GM18517 (cell line): ENCODE measurements around the gene ELAPOR2.
"Not testable (repeated sequence)": the region's sequence is repeated elsewhere in the genome, so short reads cannot be mapped to it uniquely, and the experiment has no call there.

Source experiments
- ATAC-seq: cut with Tn5 transposase; IDR thresholded peaks from one replicate; pipeline ENCODE4 v1.9.1; 2021; ENCODE audit warnings: mild to moderate bottlenecking, moderate library complexity; ENCODE audit not compliant: unreplicated experiment

The ELAPOR2 gene

DNA sequence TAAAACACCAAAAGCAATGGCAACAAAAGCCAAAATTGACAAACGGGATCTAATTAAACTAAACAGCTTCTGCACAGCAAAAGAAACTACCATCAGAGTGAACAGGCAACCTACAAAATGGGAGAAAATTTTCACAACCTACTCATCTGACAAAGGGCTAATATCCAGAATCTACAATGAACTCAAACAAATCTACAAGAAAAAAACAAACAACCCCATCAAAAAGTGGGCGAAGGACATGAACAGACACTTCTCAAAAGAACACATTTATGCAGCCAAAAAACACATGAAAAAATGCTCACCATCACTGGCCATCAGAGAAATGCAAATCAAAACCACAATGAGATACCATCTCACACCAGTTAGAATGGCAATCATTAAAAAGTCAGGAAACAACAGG, 14.7 kb downstream of the ELAPOR2 start:
- not testable (repeated sequence) for ATAC-seq

DNA sequence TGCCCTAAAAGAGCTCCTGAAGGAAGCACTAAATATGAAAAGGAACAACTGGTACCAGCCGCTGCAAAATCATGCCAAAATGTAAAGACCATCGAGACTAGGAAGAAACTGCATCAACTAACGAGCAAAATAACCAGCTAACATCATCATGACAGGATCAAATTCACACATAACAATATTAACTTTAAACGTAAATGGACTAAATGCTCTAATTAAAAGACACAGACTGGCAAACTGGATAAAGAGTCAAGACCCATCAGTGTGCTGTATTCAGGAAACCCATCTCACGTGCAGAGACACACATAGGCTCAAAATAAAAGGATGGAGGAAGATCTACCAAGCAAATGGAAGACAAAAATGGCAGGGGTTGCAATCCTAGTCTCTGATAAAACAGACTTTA, 17.9 kb downstream of the ELAPOR2 start:
- not testable (repeated sequence) for ATAC-seq

DNA sequence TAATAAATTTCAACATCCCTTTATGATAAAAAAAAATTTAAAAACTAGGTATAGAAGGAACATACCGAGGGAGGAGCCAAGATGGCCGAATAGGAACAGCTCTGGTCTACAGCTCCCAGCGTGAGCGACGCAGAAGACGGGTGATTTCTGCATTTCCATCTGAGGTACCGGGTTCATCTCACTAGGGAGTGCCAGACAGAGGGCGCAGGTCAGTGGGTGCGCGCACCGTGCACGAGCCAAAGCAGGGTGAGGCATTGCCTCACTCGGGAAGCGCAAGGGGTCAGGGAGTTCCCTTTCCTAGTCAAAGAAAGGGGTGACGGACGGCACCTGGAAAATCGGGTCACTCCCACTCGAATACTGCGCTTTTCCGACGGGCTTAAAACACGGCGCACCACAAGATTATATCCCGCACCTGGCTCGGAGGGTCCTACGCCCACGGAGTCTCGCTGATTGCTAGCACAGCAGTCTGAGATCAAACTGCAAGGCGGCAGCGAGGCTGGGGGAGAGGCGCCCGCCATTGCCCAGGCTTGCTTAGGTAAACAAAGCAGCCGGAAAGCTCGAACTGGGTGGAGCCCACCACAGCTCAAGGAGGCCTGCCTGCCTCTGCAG, 19.7 kb downstream of the ELAPOR2 start:
- ATAC-seq = peak; percentile 75

DNA sequence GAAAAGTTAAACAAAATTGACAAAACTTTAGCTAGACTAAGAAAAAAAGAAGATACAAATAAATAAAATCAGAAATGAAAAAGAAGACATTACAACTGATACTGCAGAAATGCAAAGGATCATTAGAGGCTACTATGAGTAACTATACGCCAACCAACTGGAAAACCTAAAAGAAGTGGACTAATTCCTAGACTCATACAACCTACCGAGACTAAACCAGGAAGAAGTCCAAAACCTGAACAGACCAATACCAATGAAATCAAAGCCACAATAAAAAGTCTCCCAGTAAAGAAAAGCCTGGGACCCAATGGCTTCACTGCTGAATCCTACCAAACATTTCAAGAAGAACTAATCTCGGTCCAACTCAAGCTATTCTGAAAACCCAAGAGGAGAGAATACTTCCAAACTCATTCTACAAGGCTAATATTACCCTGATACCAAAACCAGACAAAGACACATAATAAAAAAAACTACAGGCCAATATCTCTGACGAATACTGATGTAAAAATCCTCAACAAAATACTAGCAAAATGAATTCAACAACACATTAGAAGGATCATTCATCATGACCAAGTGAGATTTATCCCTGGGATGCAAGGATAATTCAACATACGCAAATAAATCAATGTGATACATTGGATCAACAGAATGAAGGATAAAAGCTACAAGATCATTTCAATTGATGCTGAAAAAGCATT, 20.3 kb downstream of the ELAPOR2 start:
- ATAC-seq = peak; percentile 75

DNA sequence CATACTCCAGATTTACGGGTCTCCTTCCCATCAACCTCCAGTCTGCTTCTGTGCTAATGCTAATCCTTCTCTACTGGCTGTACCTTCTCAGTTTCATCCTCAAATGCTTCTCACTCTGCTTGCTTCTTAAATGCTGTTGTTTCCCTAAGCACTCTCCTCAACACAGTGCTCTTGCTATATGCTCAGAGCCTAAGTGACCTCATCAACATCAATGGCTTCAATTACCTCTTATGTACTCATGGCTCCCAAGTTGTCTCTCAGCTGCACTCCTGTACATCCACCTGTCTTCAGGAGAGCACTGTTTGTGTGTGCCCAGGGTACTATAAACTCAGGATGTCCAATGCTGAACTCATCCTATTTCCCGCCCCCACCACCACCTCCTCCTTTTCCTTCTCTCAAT, 22.5 kb downstream of the ELAPOR2 start:
- no peak for ATAC-seq

DNA sequence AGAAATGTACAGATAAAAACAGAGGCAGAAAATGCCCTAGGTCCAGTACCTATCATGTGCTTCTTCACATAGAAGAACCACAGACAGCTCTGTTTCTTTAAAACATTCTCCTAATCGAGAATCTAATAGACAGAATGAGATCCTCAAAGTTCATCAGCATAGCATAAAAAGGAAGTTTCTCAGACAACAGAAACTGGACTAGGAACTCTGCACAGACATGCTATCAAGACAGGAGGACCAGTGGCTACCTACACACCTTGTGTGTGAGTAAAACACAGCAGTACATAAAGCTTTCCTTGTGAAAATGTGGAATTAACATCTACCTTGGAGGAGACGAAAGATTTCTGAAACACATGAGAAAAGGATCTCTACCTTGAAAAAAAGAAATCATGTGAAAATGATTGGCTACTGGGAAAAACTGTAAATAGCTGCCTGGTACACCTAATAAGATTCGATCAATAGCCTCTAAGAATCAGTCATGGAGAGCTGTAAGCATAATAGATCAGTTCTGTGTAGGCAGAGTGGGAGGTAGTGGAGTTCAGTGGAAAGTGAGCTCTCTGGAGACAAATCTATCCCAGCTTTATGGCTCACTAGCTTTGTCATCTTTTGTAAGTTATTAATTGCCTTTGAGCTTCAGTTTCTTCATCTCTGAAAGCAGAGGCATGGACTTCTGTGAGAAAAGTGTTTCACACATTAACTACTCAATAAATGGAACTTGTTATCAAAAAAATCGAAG, 26.7 kb downstream of the ELAPOR2 start:
- ATAC-seq = no peak

DNA sequence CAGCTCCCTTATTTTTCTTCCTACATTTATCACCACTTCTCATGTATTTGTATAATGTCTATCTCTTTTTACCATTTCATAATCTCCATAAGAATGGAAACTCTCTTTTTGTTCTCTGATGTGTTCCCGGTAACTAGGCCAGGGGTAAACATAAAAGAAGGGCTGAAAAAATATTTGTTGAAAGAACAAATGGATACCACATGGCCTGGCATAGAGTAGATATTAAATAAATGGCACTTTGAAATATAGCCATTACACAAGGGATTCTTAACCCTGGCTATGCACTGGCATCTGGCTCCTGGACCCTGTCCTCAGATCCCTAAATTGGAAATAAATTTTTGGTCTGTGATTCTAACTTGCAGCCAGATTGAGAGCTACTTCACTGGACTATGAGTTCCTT, 30.4 kb downstream of the ELAPOR2 start:
- ATAC-seq = no peak

DNA sequence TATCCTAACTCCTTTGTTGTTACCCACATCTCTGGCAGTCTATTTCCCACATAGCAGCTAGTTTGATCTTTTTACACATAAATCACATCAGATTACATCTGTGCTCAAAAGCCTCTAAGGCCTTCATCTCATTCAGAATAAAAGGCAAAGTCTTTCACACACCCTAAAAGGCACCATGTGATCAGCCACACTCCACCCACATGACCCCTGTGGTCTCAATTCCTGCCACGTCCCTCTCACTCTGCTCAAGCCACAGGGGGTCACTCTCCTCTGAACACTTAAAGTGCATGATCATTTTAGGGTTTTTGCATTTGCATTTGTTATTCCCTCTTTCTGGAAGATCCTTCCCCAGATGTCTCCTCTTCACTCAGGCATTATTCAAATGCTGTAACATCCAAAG, 30.8 kb downstream of the ELAPOR2 start:
- ATAC-seq = no peak

DNA sequence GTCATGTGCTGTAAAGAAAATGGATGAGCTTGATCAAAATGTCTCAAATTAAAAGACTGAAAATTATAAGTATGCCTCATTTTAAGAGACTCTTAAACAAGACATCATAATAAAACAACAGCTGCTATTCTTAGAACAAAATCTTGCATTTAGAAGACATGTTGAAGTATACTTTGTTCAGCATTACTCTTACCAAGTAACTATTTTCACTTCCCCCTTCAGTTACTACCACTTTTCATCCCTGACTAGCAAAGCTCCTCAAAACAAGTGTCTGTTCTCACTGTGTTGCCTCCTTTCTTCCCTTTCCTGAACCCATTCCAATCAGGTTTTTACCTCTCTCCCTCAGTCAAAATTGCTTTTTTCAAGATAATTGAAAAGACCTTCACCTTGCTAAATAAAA, 31.6 kb downstream of the ELAPOR2 start:
- ATAC-seq = peak; percentile 92

DNA sequence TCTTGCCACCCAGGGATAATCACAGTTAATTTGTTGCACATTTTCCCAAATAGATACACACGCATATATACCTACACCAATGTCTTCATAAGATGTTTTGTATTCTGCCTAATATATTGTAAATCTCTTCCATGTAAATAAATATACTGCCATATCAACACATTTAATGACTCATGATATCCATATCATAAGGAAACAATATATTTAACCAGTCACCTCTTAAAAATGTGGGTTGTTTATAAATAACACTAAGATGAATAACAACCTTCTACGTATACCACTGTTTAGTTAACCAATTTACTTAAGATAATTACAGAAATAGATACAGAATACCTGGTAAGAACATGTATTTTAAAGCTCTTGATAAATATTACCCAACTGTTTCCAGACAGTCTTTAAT, 38.2 kb downstream of the ELAPOR2 start:
- ATAC-seq = no peak

DNA sequence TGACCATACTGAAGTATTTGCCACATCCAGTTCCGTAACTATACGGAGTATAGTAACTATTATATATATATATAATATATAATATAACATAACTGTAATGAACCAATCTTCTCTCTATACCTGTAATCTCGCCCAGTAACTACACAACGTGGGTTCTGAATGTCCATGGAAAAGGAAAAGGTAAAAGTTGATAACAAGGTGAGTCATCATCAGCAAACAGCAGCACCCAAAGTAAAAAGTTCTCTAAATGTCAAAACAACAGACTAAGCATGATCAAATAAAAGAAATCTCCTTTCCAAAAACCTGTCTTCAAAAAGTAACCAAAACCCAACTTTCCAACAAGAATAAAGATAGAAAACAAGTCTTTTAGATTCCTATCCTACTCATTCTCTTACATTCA, 42.8 kb downstream of the ELAPOR2 start:
- no peak for ATAC-seq

DNA sequence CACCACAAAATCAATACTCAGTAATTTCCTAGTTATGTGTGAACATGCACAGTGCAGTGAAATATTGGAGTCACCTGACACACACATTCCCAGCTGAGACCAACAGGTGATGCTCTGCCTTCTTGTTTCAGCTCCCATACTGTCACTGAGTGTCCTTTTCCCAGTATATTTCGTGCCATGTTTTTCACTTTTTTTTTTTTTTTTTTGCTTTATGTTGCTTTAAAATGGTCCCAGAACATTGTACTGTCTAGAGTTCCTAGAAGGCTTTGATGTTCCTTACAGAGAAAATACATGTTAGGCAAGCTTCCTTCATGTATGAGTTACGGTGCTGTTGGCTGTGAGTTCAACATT, 45.6 kb downstream of the ELAPOR2 start:
- ATAC-seq = no peak

DNA sequence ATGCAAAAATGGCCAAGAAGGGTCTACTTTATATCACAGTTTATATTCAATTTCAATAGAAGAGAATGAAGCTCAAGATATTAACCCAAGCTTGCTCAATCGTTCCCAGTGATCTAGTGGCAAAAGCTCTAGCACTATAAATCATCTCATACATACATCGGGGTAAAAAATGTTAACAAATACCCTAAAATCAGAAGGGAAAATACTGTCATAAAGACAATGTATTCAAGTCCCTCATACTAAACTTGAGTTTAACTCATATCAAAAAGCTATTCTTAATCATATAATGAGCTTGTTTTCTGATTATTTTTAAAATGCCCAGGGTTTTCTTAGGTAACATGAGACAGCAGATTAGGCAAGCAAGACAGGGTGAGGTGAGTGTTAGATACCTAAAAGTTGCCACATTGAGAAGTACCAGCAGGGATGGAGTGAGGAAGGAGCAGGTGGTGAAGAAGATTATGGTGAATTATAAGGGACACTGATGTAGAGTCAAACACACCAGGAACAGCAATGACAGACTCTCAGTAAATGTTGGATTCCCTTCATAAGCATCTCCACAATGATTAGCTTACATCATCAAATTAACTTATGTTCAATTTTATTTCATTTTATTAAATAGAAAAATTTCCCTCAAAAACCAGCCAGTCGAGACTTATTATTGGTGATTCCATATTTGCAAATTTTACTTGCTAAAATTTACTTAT, 46.2 kb downstream of the ELAPOR2 start:
- no peak for ATAC-seq
